HCT116 (cell line): ENCODE results near the gene GPAM. TPM values are rescaled to one million over a fixed set of nuclear protein-coding genes. Genes with fewer than 3 reads are reported as not detected.

Experiments used
- ATAC-seq: fragments of 200-7000 bp; cut with Tn5 transposase; 2 replicates; pipeline ENCODE4 v1.9.1; 2020; ENCODE audit warnings: mild to moderate bottlenecking, moderate library complexity
- BruUV-seq: library from RNA; stranded (reverse); fragments of 400-500 nt; replicated peaks from 2 replicates; lab custom pipeline; 2021; lab: Mats Ljungman, UMichigan
- CTCF ChIA-PET: fragments of 300-600 bp; sonication (Branson Sonifier 250); formaldehyde crosslinking; loops from one replicate; lab custom pipeline; 2021; ENCODE audit warnings: antibody characterized with exemption; lab: Charles Lee
- POLR2A ChIA-PET: fragments of 300-600, 350-600 bp; sonication (Branson Sonifier 250); formaldehyde crosslinking; loops from one replicate; lab custom pipeline; 2021; ENCODE audit warnings: antibody characterized with exemption; lab: Charles Lee
- RAD21 ChIA-PET, 2 experiments: fragments of 300-600 bp; sonication (Branson Sonifier 250); formaldehyde crosslinking; loops; one replicate each; lab custom pipeline; 2023; ENCODE audit warnings: low total read pairs in 2 of 2; ENCODE audit not compliant: uncharacterized antibody in 2 of 2, unreplicated experiment in 2 of 2, low non-redundant PET in 1 of 2; lab: Charles Lee
- DNase-seq: peaks from one replicate; pipeline ENCODE4 v3.0.0-alpha.2; 2010; ENCODE audit warnings: low read depth, low spot score
- H2AFZ ChIP-seq: fragments of 200-600 bp; shearing (Covaris generic), sonication (generic); 2 replicates; pipeline ENCODE4 v1.6.1; 2017; ENCODE audit warnings: low read depth, mixed run types, mixed read lengths, antibody characterized with exemption, low read length; ENCODE audit not compliant: poor library complexity, severe bottlenecking
- H3K27ac ChIP-seq: 2 replicates; pipeline ENCODE4 v1.5.1; 2012; ENCODE audit warnings: low read depth, low read length
- H3K27me3 ChIP-seq: fragments of 200-600 bp; sonication (generic); 2 replicates; pipeline ENCODE4 v1.6.1; 2016; ENCODE audit warnings: mixed run types, low read length, mixed read lengths; ENCODE audit not compliant: insufficient read depth
- H3K36me3 ChIP-seq, 2 experiments: fragments of 200-500 bp in 1 of 2; fragments of 200-600 bp in 1 of 2; sonication (Bioruptor generic) in 1 of 2; sonication (generic) in 1 of 2; 2 replicates each; pipeline versions ENCODE4 v1.5.1 to v1.6.1; 2014 to 2016; ENCODE audit warnings: low read length in 2 of 2, inconsistent platforms in 1 of 2, mixed read lengths in 1 of 2, mixed run types in 1 of 2; ENCODE audit not compliant: insufficient read depth in 2 of 2, control insufficient read depth in 1 of 2
- H3K4me1 ChIP-seq, 2 experiments: fragments of 200-600 bp in 1 of 2; sonication (generic) in 1 of 2; 2 replicates each; pipeline versions ENCODE4 v1.5.1 to v1.6.1; 2012 to 2017; ENCODE audit warnings: low read length in 2 of 2, inconsistent platforms in 1 of 2, mild to moderate bottlenecking in 1 of 2, mixed read lengths in 1 of 2, mixed run types in 1 of 2, moderate library complexity in 1 of 2; ENCODE audit not compliant: insufficient read depth in 2 of 2, control insufficient read depth in 1 of 2
- H3K4me2 ChIP-seq: fragments of 200-600 bp; sonication (generic); 2 replicates; pipeline ENCODE4 v1.6.1; 2017; ENCODE audit warnings: mixed run types, low read length, mixed read lengths
- H3K4me3 ChIP-seq, 2 experiments: fragments of 200-600 bp in 1 of 2; sonication (generic) in 1 of 2; replicated peaks in 1 of 2; 2 replicates each; pipeline ENCODE4 v1.5.1; 2011 to 2016; ENCODE audit warnings: low read length in 2 of 2, control low read depth in 1 of 2, low read depth in 1 of 2, mild to moderate bottlenecking in 1 of 2, mixed read lengths in 1 of 2, mixed run types in 1 of 2
- H3K79me2 ChIP-seq: fragments of 200-600 bp; sonication (generic); 2 replicates; pipeline ENCODE4 v1.6.1; 2017; ENCODE audit warnings: mild to moderate bottlenecking, mixed run types, low read length, moderate library complexity, mixed read lengths; ENCODE audit not compliant: insufficient read depth
- H3K9ac ChIP-seq: fragments of 200-600 bp; sonication (generic); 2 replicates; pipeline ENCODE4 v1.6.1; 2016; ENCODE audit warnings: low read length, mixed read lengths
- H3K9me2 ChIP-seq: fragments of 200-600 bp; sonication (generic), shearing (Covaris generic); 2 replicates; pipeline ENCODE4 v1.6.1; 2017; ENCODE audit warnings: mixed run types, mild to moderate bottlenecking, moderate library complexity; ENCODE audit not compliant: insufficient read depth
- H3K9me3 ChIP-seq, 2 experiments: fragments of 200-500 bp in 1 of 2; fragments of 200-600 bp in 1 of 2; sonication (Bioruptor generic) in 1 of 2; sonication (generic) in 1 of 2; 2 replicates each; pipeline ENCODE4 v1.6.1; 2014 to 2017; ENCODE audit warnings: low read length in 2 of 2, mixed read lengths in 2 of 2, inconsistent platforms in 1 of 2, low read depth in 1 of 2, mild to moderate bottlenecking in 1 of 2, mixed run types in 1 of 2, moderate library complexity in 1 of 2; ENCODE audit not compliant: control insufficient read depth in 1 of 2, insufficient read depth in 1 of 2
- H4K20me1 ChIP-seq: fragments of 200-600 bp; sonication (generic), shearing (Covaris generic); 2 replicates; pipeline ENCODE4 v1.6.1; 2017; ENCODE audit warnings: mixed run types, mild to moderate bottlenecking, moderate library complexity; ENCODE audit not compliant: insufficient read depth
- CBX3 ChIP-seq: IDR thresholded peaks from 2 replicates; pipeline ENCODE4 v1.6.1; 2012; ENCODE audit warnings: low read depth
- CEBPB ChIP-seq: IDR thresholded peaks from 2 replicates; pipeline ENCODE4 v1.6.1; 2012; ENCODE audit warnings: low read depth
- ELF1 ChIP-seq: IDR thresholded peaks from 2 replicates; pipeline ENCODE4 v1.6.1; 2012; ENCODE audit warnings: low read depth, borderline replicate concordance
- EZH2phosphoT487 ChIP-seq: fragments of 200-600 bp; IDR thresholded peaks from 2 replicates; pipeline ENCODE4 v1.6.1; 2018; ENCODE audit warnings: antibody characterized with exemption, borderline replicate concordance
- FOSL1 ChIP-seq: IDR thresholded peaks from 2 replicates; pipeline ENCODE4 v1.6.1; 2012; ENCODE audit warnings: low read depth
- JUND ChIP-seq: IDR thresholded peaks from 2 replicates; pipeline ENCODE4 v1.6.1; 2012
- POLR2A ChIP-seq: IDR thresholded peaks from 2 replicates; pipeline ENCODE4 v1.7.0; 2011; ENCODE audit warnings: borderline replicate concordance; ENCODE audit not compliant: insufficient read depth, insufficient read length; ENCODE audit errors: extremely low read depth
- POLR2AphosphoS5 ChIP-seq: IDR thresholded peaks from 2 replicates; pipeline ENCODE4 v1.6.1; 2011; ENCODE audit warnings: mild to moderate bottlenecking, low read depth, low read length, moderate library complexity
- SP1 ChIP-seq: IDR thresholded peaks from 2 replicates; pipeline ENCODE4 v1.6.1; 2012; ENCODE audit warnings: low read depth
- SRF ChIP-seq: IDR thresholded peaks from 2 replicates; pipeline ENCODE4 v1.6.1; 2012; ENCODE audit warnings: low read depth
- TCF7L2 ChIP-seq: IDR thresholded peaks from 2 replicates; pipeline ENCODE4 v1.7.0; 2011; ENCODE audit warnings: borderline replicate concordance, inconsistent platforms; ENCODE audit not compliant: insufficient read depth, insufficient read length; ENCODE audit errors: extremely low read depth
- ZNF274 ChIP-seq: fragments of 200-500 bp; sonication (Bioruptor generic); IDR thresholded peaks from 2 replicates; pipeline ENCODE4 v1.6.1; 2014; ENCODE audit warnings: mild to moderate bottlenecking, low read depth, low read length, inconsistent platforms
- intact Hi-C: fragments of 100-400 bp; cut with micrococcal nuclease; formaldehyde crosslinking; loops from 2 replicates; pipeline ENCODE4 v1.10.0; 2022
- total RNA-seq: library from RNA; stranded (reverse); gene quantifications from one replicate; pipeline ENCODE4 v1.2.1, GENCODE V29; 2021; ENCODE audit not compliant: unreplicated experiment
- TF ChIP-seq, protein P1 (sequence below): IDR thresholded peaks from 2 replicates; pipeline ENCODE4 v1.6.1; 2012
- TF ChIP-seq, protein P2 (sequence below), 3 experiments: fragments of 200-600 bp in 1 of 3; sonication (generic) in 1 of 3; IDR thresholded peaks in 2 of 3; conservative IDR thresholded peaks in 1 of 3; 2 replicates each; pipeline ENCODE4 v1.5.1; 2012 to 2017; ENCODE audit warnings: low read depth in 2 of 3, low read length in 2 of 3, antibody characterized with exemption in 1 of 3, borderline replicate concordance in 1 of 3, control low read depth in 1 of 3, mild to moderate bottlenecking in 1 of 3, mixed read lengths in 1 of 3, mixed run types in 1 of 3, moderate library complexity in 1 of 3; ENCODE audit not compliant: insufficient read depth in 1 of 3
- TF ChIP-seq, protein P3 (sequence below): IDR thresholded peaks from 2 replicates; pipeline ENCODE4 v1.6.1; 2012

GPAM gene
- total RNA-seq, 1 experiment from 2014 or later: 19.3 TPM

DNA sequence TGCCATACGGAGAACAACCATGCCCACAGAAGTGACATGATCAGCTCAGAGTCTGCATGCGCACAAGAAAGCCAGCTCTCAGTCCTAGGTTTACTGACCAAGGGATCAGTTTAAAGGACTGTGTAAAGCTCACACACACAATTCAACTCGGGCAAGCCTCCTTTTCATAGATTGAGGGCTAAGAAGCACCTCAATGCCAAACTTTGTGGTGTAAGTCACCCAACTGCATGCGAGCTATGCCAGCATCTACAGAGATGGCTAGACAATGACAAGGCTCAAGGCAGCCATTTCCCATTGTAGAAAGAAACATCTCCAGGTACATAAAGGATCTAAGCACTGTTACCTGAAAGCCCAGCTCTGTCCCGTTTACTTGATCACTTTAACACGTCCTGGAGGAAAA, 36.8 kb downstream of the GPAM start:
- no peaks in the 10 kb centered on the region for H3K27me3 ChIP-seq
- DNase-seq: no peak
- H3K4me3 ChIP-seq: no peak overlapping the region
- H3K36me3 ChIP-seq: no peaks in the 10 kb centered on the region
- H3K4me2 ChIP-seq: no peak overlapping the region
- H3K79me2 ChIP-seq: no peaks in the 10 kb centered on the region
- CTCF ChIA-PET: interaction anchor here (1.9 kb wide), 1 partner anchor 10 kb away, joined by 8 read pairs; no protein-coding TSS in a partner anchor
- H3K9ac ChIP-seq: no peak overlapping the region
- H3K4me1 ChIP-seq: no peaks in the 10 kb centered on the region
- H3K9me3 ChIP-seq: no peaks in the 10 kb centered on the region
- no TSS peak for BruUV-seq
- POLR2A ChIA-PET: no interaction called here
- no peak overlapping the region for H3K27ac ChIP-seq
- no peak overlapping the region for H2AFZ ChIP-seq
- ATAC-seq: no peak
- H4K20me1 ChIP-seq: no peaks in the 10 kb centered on the region
- H3K9me2 ChIP-seq: no peaks in the 10 kb centered on the region
- intact Hi-C loops: no loop called here
- TF ChIP-seq CBX3: no peak
- TF ChIP-seq SRF: no peak
- TF ChIP-seq, protein P1, sequence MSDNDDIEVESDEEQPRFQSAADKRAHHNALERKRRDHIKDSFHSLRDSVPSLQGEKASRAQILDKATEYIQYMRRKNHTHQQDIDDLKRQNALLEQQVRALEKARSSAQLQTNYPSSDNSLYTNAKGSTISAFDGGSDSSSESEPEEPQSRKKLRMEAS: no peak
- no peak for TF ChIP-seq POLR2A
- no peak for TF ChIP-seq JUND
- no peak for TF ChIP-seq CEBPB
- TF ChIP-seq POLR2AphosphoS5: no peak
- RAD21 ChIA-PET: no interaction called here

DNA sequence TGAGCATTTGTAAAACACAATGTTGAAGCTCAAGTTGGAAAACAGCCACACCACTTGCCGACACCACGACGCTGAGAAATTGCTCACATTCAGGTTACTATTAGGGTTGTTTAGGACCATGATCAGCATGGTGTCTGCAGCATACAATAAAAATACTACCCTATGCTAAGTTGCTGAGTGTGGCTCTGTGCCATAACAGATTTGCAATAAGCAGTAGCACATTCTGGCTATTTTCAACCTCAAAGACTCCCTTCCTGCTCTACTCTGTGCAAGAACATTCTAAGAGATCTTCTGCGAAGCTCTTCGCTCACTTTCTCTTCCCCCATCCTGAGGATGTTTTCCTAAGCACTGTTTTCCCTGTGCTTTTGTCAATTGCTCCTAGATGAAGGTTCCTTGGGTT, 38.3 kb downstream of the GPAM start:
- POLR2A ChIA-PET: no interaction called here
- TF ChIP-seq, protein P2, sequence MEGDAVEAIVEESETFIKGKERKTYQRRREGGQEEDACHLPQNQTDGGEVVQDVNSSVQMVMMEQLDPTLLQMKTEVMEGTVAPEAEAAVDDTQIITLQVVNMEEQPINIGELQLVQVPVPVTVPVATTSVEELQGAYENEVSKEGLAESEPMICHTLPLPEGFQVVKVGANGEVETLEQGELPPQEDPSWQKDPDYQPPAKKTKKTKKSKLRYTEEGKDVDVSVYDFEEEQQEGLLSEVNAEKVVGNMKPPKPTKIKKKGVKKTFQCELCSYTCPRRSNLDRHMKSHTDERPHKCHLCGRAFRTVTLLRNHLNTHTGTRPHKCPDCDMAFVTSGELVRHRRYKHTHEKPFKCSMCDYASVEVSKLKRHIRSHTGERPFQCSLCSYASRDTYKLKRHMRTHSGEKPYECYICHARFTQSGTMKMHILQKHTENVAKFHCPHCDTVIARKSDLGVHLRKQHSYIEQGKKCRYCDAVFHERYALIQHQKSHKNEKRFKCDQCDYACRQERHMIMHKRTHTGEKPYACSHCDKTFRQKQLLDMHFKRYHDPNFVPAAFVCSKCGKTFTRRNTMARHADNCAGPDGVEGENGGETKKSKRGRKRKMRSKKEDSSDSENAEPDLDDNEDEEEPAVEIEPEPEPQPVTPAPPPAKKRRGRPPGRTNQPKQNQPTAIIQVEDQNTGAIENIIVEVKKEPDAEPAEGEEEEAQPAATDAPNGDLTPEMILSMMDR (IDR thresholded peaks at IDR 0.05 in 2 of 3, conservative IDR thresholded peaks at IDR 0.05 in 1 of 3; ENCODE audit: borderline replicate concordance in 1 of 3, insufficient read depth in 1 of 3, low read depth in 2 of 3, low read length in 2 of 3): no peak
- TF ChIP-seq FOSL1 (no peak), EZH2phosphoT487 (no peak), POLR2A (no peak), JUND (no peak), TCF7L2 (no peak), POLR2AphosphoS5 (no peak), SRF (no peak), SP1 (no peak), ZNF274 (no peak), ELF1 (no peak)
- TF ChIP-seq, protein P3, sequence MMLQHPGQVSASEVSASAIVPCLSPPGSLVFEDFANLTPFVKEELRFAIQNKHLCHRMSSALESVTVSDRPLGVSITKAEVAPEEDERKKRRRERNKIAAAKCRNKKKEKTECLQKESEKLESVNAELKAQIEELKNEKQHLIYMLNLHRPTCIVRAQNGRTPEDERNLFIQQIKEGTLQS: no peak
- TF ChIP-seq, protein P1: no peak

More for the DNA sequence above, 38.3 kb downstream of the GPAM start:
- H3K9me3 ChIP-seq: no peaks in the 10 kb centered on the region
- no peak for ATAC-seq
- no peak overlapping the region for H3K4me2 ChIP-seq
- H3K9me2 ChIP-seq: no peaks in the 10 kb centered on the region
- peaks cover 2 to 5% of the 10 kb centered on the region in 2 experiments; a peak in 3 of 4 replicates for H3K4me1 ChIP-seq
- CTCF ChIA-PET: interaction anchor here (1.9 kb wide), 1 partner anchor 8 kb away, joined by 8 read pairs; no protein-coding TSS in a partner anchor
- BruUV-seq: no TSS peak
- RAD21 ChIA-PET: no interaction called here
- H2AFZ ChIP-seq: no peak overlapping the region
- intact Hi-C loops: no loop called here
- H3K4me3 ChIP-seq: no peak overlapping the region
- DNase-seq: no peak
- no peaks in the 10 kb centered on the region for H3K27me3 ChIP-seq
- H3K27ac ChIP-seq: no peak overlapping the region
- H3K79me2 ChIP-seq: no peaks in the 10 kb centered on the region
- H4K20me1 ChIP-seq: no peaks in the 10 kb centered on the region
- no peaks in the 10 kb centered on the region for H3K36me3 ChIP-seq
- no peak overlapping the region for H3K9ac ChIP-seq
